Hematopoietic multipotent progenitor cell treated with erythropoietin and hydrocortisone succinate and interleukin-3 and kit ligand, for 8 days (in vitro differentiated cells): ENCODE results near the gene LMX1A.

Experiments
- DNase-seq: peaks from one replicate; pipeline ENCODE4 v3.0.0-alpha.2; 2015

The LMX1A gene

GRCh38 chr1:165257969-165258459, 98.5 kb downstream of the LMX1A start:
- DNase-seq, result peak; percentile 77

- no peak for DNase-seq
Observed at GRCh38 chr1:165254896-165255625, 101.5 kb downstream of the LMX1A start.

- no peak for DNase-seq
Observed at GRCh38 chr1:165254376-165254775, 102.1 kb downstream of the LMX1A start.

- DNase-seq, result no peak
Observed at GRCh38 chr1:165253818-165254254, 102.7 kb downstream of the LMX1A start.

- DNase-seq, result no peak
Observed at GRCh38 chr1:165248969-165249571, 107.4 kb downstream of the LMX1A start.

GRCh38 chr1:165241952-165242351, 114.6 kb downstream of the LMX1A start:
- DNase-seq, result no peak

GRCh38 chr1:165241321-165241720, 115.2 kb downstream of the LMX1A start:
- DNase-seq, result no peak

- DNase-seq, result no peak
Observed at GRCh38 chr1:165240492-165240891, 116.0 kb downstream of the LMX1A start.

- no peak for DNase-seq
Observed at GRCh38 chr1:165239873-165240272, 116.6 kb downstream of the LMX1A start.

- no peak for DNase-seq
Observed at GRCh38 chr1:165235777-165236291, 120.7 kb downstream of the LMX1A start.

GRCh38 chr1:165235155-165235776, 121.2 kb downstream of the LMX1A start:
- no peak for DNase-seq

- no peak for DNase-seq
Observed at GRCh38 chr1:165234149-165234548, 122.4 kb downstream of the LMX1A start.

- no peak for DNase-seq
Observed at GRCh38 chr1:165228676-165229075, 127.8 kb downstream of the LMX1A start.

GRCh38 chr1:165228111-165228655, 128.3 kb downstream of the LMX1A start:
- no peak for DNase-seq

GRCh38 chr1:165226326-165226725, 130.2 kb downstream of the LMX1A start:
- no peak for DNase-seq

- no peak for DNase-seq
Observed at GRCh38 chr1:165225650-165226049, 130.9 kb downstream of the LMX1A start.

GRCh38 chr1:165225062-165225461, 131.5 kb downstream of the LMX1A start:
- no peak for DNase-seq

GRCh38 chr1:165224504-165224903, 132.0 kb downstream of the LMX1A start:
- DNase-seq, result no peak

- DNase-seq, result no peak
Observed at GRCh38 chr1:165222580-165222979, 133.9 kb downstream of the LMX1A start.

GRCh38 chr1:165218731-165219130, 137.8 kb downstream of the LMX1A start:
- DNase-seq, result no peak

- DNase-seq, result no peak
Observed at GRCh38 chr1:165217958-165218357, 138.6 kb downstream of the LMX1A start.

GRCh38 chr1:165216254-165216653, 140.3 kb downstream of the LMX1A start:
- no peak for DNase-seq

- no peak for DNase-seq
Observed at GRCh38 chr1:165215676-165216075, 140.8 kb downstream of the LMX1A start.
